ENCODE measurements around the gene ZNF609. TPM values are rescaled to one million over a fixed set of nuclear protein-coding genes. Genes with fewer than 3 reads are reported as not detected.

The ZNF609 gene
- total and polyA plus RNA-seq, 2 experiments from 2014 or later = 6.3 to 11.3 TPM

DNA sequence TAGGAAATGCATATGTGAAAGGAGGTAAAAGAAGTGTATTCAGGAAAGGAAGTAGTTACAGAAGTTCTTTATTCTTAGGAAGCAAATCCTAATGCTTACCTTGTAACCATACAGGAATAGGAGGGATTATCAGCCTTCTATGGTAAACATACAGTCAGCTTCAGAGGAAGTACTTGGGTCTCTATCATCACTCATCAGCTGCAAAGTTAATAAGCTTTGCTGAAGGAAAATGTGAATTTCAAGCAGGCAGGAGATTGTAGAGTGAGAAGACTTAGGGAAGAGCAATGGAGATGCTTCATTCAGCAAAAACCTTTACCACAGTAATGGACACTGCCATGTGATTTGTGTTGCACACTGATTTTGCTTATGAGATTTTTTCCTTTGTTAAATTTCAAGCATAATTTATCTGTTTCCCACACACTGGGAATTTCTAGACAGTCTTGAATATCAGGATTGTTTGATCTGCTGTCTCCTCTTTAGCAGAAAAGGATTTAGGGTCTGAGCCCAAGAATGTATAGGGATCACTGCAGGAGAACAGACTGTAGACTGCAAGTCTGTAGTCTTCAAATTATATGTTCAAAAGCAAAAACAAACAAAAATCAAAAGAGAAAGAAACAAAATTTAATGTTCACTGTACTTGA, 150.8 kb downstream of the ZNF609 start:
- H3K4me2 ChIP-seq (ENCODE audit: unreplicated experiment) = no peak overlapping the region
- no peak overlapping the region for H2AFZ ChIP-seq
- peaks cover 6% of the 10 kb centered on the region; the same call in 1 of the 2 replicates for H3F3A ChIP-seq (ENCODE audit: insufficient read depth)
- no peaks in the 10 kb centered on the region for H4K20me1 ChIP-seq (ENCODE audit: insufficient read depth)
- no peak for DNase-seq
- no peak overlapping the region for H3K9ac ChIP-seq
- H3K36me3 ChIP-seq (ENCODE audit: low read depth) = no peaks in the 10 kb centered on the region
- H3K27me3 ChIP-seq (replicated peaks; ENCODE audit: insufficient read depth) = no peaks in the 10 kb centered on the region
- in situ Hi-C loops (cut with MboI) = no loop called here
- H3K27ac ChIP-seq = no peak overlapping the region
- H3K9me3 ChIP-seq (ENCODE audit: low read depth) = no peaks in the 10 kb centered on the region
- no peaks in the 10 kb centered on the region for H3K4me1 ChIP-seq (ENCODE audit: insufficient read depth)
- TF ChIP-seq EZH2phosphoT487 (IDR thresholded peaks at IDR 0.05; ENCODE audit: insufficient read depth, low read depth) (no peak), EZH2 (IDR thresholded peaks at IDR 0.05; ENCODE audit: insufficient read depth, poor library complexity, severe bottlenecking) (no peak)
- H3K79me2 ChIP-seq (ENCODE audit: insufficient read depth) = peaks cover 100% of the 10 kb centered on the region
- no peak overlapping the region for H3K4me3 ChIP-seq
- no peaks in the 10 kb centered on the region for H3K9me2 ChIP-seq (ENCODE audit: insufficient read depth)

DNA sequence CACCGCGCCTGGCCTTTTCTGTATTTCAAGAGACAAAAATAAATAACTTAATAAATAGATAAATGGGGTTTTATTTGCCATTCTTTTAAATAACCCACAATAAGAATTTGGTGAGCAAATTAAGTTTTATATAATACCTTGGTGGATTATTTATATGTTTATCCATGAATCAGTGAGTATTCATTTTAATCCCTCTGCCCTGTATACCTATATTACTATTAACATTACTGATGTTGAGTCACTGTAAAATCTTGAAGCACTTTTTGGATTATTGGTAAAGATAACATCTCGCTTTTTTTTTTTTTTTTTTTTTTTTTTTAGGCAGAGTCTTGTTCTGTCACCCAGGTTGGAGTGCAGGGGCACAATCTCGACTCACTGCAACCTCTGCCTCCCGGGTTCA, 154.1 kb downstream of the ZNF609 start:
- Histone ChIP-seq H2AFZ (no peak overlapping the region), H3F3A (ENCODE audit: insufficient read depth) (peaks cover 9% of the 10 kb centered on the region), H3K27me3 (replicated peaks; ENCODE audit: insufficient read depth) (no peaks in the 10 kb centered on the region), H3K4me2 (ENCODE audit: unreplicated experiment) (no peak overlapping the region), H3K36me3 (ENCODE audit: low read depth) (no peaks in the 10 kb centered on the region), H3K4me3 (no peak overlapping the region), H3K27ac (no peak overlapping the region), H3K9ac (no peak overlapping the region), H3K4me1 (ENCODE audit: insufficient read depth) (peaks cover 3% of the 10 kb centered on the region; the same call in 1 of the 2 replicates), H3K9me2 (ENCODE audit: insufficient read depth) (no peaks in the 10 kb centered on the region), H3K9me3 (ENCODE audit: low read depth) (no peaks in the 10 kb centered on the region), H3K79me2 (ENCODE audit: insufficient read depth) (peaks cover 95% of the 10 kb centered on the region), H4K20me1 (ENCODE audit: insufficient read depth) (no peaks in the 10 kb centered on the region; the same call in 1 of the 2 replicates)
- no peak for DNase-seq
- TF ChIP-seq EZH2phosphoT487 (IDR thresholded peaks at IDR 0.05; ENCODE audit: insufficient read depth, low read depth) = no peak
- no peak for TF ChIP-seq EZH2 (IDR thresholded peaks at IDR 0.05; ENCODE audit: insufficient read depth, poor library complexity, severe bottlenecking)
- 98% methylated on average over 4 to 5 of the region's 5 CpGs for WGBS, 2 experiments (ENCODE audit: low coverage in 1 of 2, low lambda C conversion rate in 2 of 2, missing lambda C conversion rate in 2 of 2)
- in situ Hi-C loops (cut with MboI) = no loop called here

DNA sequence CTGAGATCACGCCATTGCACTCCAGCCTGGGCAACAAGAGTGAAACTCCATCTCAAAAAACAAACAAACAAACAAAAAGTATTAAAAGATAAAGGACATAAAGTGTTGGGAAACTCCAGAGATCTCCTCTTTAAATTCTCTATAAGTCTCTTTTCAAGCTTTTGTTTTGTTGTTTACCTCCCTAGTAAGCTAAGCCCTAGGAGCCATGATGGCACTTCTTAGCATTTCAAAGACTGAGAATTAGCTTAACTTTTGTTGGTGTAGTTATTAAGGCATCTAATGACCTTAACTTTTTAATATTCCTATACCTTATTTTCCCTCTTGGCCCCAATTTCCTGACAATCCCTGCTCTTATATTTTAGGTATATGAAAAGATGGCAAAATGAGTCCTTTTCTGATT, 157.3 kb downstream of the ZNF609 start:
- Histone ChIP-seq H3K79me2 (ENCODE audit: insufficient read depth) (peaks cover 86% of the 10 kb centered on the region), H3K9ac (no peak overlapping the region), H3K9me3 (ENCODE audit: low read depth) (no peaks in the 10 kb centered on the region), H3K4me3 (no peak overlapping the region), H2AFZ (no peak overlapping the region), H4K20me1 (ENCODE audit: insufficient read depth) (peaks cover 10% of the 10 kb centered on the region; the same call in 1 of the 2 replicates), H3K4me2 (ENCODE audit: unreplicated experiment) (no peak overlapping the region), H3K27ac (no peak overlapping the region), H3F3A (ENCODE audit: insufficient read depth) (peaks cover 35% of the 10 kb centered on the region), H3K27me3 (replicated peaks; ENCODE audit: insufficient read depth) (no peaks in the 10 kb centered on the region), H3K4me1 (ENCODE audit: insufficient read depth) (peaks cover 24% of the 10 kb centered on the region), H3K9me2 (ENCODE audit: insufficient read depth) (no peaks in the 10 kb centered on the region), H3K36me3 (ENCODE audit: low read depth) (no peaks in the 10 kb centered on the region)
- in situ Hi-C loops (cut with MboI) = no loop called here
- TF ChIP-seq EZH2phosphoT487 (IDR thresholded peaks at IDR 0.05; ENCODE audit: insufficient read depth, low read depth) = no peak
- 81 to 97% methylated on average over 1 of the region's 1 CpG for WGBS, 2 experiments (ENCODE audit: low coverage in 1 of 2, low lambda C conversion rate in 2 of 2, missing lambda C conversion rate in 2 of 2)
- DNase-seq = no peak

DNA sequence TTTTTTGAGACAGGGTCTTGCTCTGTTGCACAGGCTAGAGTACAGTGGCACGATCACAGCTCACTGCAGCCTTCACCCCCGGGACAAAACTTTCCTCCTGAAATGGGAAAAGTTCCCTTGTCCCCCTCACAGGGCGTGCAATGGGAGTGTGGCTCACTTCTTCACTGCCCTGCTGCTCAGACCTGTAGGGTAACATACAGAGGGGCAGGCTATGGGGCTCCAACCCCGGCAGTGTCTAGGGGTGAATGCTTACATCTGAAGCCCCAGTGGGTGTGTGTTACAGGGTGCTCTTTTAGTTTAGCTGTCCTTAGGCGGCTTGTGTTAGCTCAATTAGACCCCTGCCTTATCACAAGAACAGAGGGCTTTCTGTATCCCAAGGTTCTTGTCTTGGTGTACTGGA, 157.8 kb downstream of the ZNF609 start:
- 95% methylated on average over 5 of the region's 5 CpGs for WGBS, 2 experiments (ENCODE audit: low coverage in 1 of 2, low lambda C conversion rate in 2 of 2, missing lambda C conversion rate in 2 of 2)
- Histone ChIP-seq H3K9me3 (ENCODE audit: low read depth) (no peaks in the 10 kb centered on the region), H3K27me3 (replicated peaks; ENCODE audit: insufficient read depth) (no peaks in the 10 kb centered on the region), H3F3A (ENCODE audit: insufficient read depth) (peaks cover 37% of the 10 kb centered on the region), H3K9ac (no peak overlapping the region), H3K4me3 (no peak overlapping the region), H2AFZ (no peak overlapping the region), H4K20me1 (ENCODE audit: insufficient read depth) (peaks cover 10% of the 10 kb centered on the region; the same call in 1 of the 2 replicates), H3K4me2 (ENCODE audit: unreplicated experiment) (no peak overlapping the region), H3K9me2 (ENCODE audit: insufficient read depth) (no peaks in the 10 kb centered on the region), H3K27ac (no peak overlapping the region), H3K79me2 (ENCODE audit: insufficient read depth) (peaks cover 86% of the 10 kb centered on the region), H3K4me1 (ENCODE audit: insufficient read depth) (peaks cover 24% of the 10 kb centered on the region), H3K36me3 (ENCODE audit: low read depth) (no peaks in the 10 kb centered on the region)
- in situ Hi-C loops (cut with MboI) = no loop called here
- no peak for TF ChIP-seq EZH2 (IDR thresholded peaks at IDR 0.05; ENCODE audit: insufficient read depth, poor library complexity, severe bottlenecking)
- TF ChIP-seq EZH2phosphoT487 (IDR thresholded peaks at IDR 0.05; ENCODE audit: insufficient read depth, low read depth) = no peak
- no peak for DNase-seq

DNA sequence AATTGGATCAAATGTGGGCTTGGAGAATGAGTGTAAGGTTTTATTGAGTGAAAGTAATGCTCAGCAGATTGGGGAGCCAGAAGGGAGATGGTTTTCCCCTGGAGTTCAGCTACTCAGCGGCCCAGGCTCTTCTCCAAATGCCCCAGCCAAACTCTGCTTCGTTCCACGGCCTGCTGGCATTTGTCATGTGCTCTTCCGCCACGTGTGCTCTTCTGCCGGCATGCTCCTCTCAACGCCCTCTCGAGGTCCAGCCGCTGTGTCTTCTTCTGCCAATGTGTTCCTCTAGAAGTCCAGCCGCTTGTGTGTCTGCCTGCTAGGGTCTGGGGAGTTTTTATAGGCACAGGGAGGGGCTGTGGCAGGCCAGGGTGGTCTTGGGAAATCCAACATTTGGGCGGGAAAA, 158.2 kb downstream of the ZNF609 start:
- H3K27ac ChIP-seq = no peak overlapping the region
- no peaks in the 10 kb centered on the region for H3K9me3 ChIP-seq (ENCODE audit: low read depth)
- no peaks in the 10 kb centered on the region for H3K27me3 ChIP-seq (replicated peaks; ENCODE audit: insufficient read depth)
- H2AFZ ChIP-seq = no peak overlapping the region
- peaks cover 37% of the 10 kb centered on the region for H3F3A ChIP-seq (ENCODE audit: insufficient read depth)
- H3K4me3 ChIP-seq = no peak overlapping the region
- no peak overlapping the region for H3K4me2 ChIP-seq (ENCODE audit: unreplicated experiment)
- H3K36me3 ChIP-seq (ENCODE audit: low read depth) = no peaks in the 10 kb centered on the region
- WGBS, 2 experiments (ENCODE audit: low coverage in 1 of 2, low lambda C conversion rate in 2 of 2, missing lambda C conversion rate in 2 of 2) = 57 to 70% methylated on average over 10 to 11 of the region's 11 CpGs
- no peak overlapping the region for H3K9ac ChIP-seq
- H3K4me1 ChIP-seq (ENCODE audit: insufficient read depth) = peaks cover 24% of the 10 kb centered on the region
- peaks cover 86% of the 10 kb centered on the region for H3K79me2 ChIP-seq (ENCODE audit: insufficient read depth)
- TF ChIP-seq EZH2phosphoT487 (IDR thresholded peaks at IDR 0.05; ENCODE audit: insufficient read depth, low read depth) (no peak), EZH2 (IDR thresholded peaks at IDR 0.05; ENCODE audit: insufficient read depth, poor library complexity, severe bottlenecking) (no peak)
- H4K20me1 ChIP-seq (ENCODE audit: insufficient read depth) = peaks cover 10% of the 10 kb centered on the region; the same call in 1 of the 2 replicates
- no peak for DNase-seq
- in situ Hi-C loops (cut with MboI) = no loop called here
- no peaks in the 10 kb centered on the region for H3K9me2 ChIP-seq (ENCODE audit: insufficient read depth)
